GM18508 (cell line): ENCODE results near the gene SKIC8.

Experiments
- ATAC-seq: cut with Tn5 transposase; IDR thresholded peaks from one replicate; pipeline ENCODE4 v1.9.1; 2021; ENCODE audit warnings: moderate number of reproducible peaks; ENCODE audit not compliant: insufficient read depth, unreplicated experiment

The SKIC8 gene

DNA sequence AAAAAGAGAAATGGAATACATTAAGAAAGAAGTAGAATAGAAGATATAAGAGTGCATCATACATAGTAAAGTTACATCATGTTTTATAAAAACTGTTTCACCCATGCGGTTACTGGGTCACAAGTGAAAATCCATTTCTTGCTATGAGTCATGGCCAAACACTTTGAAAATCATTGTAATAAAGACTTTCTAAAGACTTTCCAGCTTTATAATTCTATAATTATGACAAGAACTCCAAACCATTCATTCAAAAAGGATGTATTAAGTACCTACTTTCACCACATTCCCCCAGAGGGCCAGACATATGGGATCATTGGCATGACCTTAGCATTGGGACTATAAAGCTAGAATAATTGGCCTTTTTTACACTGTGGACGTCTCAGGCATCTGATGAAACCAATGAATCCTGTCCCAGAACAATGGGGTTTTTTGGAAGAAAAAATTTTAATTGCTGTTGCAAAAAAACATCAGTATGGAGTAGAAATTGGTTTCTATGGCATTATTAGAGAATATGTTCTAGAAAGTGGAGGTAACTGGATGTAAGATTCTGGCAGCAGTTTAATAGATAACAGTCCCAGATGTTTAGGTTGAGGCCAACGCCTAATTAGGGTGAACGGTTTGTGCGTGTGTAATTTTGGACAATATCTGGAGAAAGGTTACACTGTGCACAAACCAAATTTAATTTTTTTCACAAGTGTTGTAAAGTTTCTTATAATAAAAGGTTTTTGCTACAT, 3.3 kb upstream of the SKIC8 start:
- ATAC-seq: no peak

- no peak for ATAC-seq
Observed at GRCh38 chr15:78301828-78302227, 2.4 kb upstream of the SKIC8 start.

DNA sequence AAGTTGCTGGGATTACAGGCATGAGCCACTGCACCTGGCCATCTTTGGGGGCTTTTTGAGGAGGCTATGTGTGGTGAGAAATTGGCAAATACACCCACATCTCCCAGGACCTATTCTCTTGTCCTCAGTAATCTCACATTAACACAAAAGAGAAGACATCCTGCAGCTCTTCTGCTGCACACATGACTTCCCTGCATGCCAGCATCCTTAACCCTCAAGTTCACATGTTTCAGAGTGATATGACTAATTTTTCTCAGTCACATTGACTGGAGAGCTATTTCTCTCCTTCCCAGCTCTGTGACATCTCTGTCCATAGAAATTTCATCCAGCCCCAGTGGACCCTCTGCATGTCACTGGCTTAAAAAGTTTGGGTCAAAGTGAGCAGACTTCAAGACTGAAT, 1.9 kb upstream of the SKIC8 start:
- no peak for ATAC-seq

DNA sequence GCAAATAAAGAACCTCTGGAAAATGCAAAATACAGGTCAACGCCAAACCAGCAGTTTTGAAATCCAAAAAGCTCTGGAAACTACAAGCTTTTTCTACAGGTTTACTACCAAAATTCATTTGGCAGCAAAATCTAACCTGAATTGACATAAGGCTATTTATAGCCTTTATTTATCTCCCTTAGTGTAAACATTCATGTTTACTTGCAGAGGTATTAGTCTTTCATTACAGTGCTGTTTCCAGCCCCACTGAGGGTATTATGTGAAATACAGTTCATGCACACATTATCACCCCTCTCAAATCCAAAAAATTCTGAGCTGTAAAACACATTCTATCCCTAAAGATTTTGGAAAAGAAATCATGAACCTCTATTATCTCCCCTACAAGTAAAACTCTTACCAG, 7.2 kb downstream of the SKIC8 start:
- ATAC-seq: no peak

GRCh38 chr15:78291698-78292097, 7.7 kb downstream of the SKIC8 start:
- ATAC-seq: no peak

- ATAC-seq: no peak
Observed at GRCh38 chr15:78291052-78291451, 8.4 kb downstream of the SKIC8 start.

- ATAC-seq: no peak
Observed at GRCh38 chr15:78290222-78290621, 9.2 kb downstream of the SKIC8 start.

GRCh38 chr15:78284758-78285157, 14.7 kb downstream of the SKIC8 start:
- ATAC-seq: no peak

GRCh38 chr15:78282324-78282723, 17.1 kb downstream of the SKIC8 start:
- no peak for ATAC-seq

DNA sequence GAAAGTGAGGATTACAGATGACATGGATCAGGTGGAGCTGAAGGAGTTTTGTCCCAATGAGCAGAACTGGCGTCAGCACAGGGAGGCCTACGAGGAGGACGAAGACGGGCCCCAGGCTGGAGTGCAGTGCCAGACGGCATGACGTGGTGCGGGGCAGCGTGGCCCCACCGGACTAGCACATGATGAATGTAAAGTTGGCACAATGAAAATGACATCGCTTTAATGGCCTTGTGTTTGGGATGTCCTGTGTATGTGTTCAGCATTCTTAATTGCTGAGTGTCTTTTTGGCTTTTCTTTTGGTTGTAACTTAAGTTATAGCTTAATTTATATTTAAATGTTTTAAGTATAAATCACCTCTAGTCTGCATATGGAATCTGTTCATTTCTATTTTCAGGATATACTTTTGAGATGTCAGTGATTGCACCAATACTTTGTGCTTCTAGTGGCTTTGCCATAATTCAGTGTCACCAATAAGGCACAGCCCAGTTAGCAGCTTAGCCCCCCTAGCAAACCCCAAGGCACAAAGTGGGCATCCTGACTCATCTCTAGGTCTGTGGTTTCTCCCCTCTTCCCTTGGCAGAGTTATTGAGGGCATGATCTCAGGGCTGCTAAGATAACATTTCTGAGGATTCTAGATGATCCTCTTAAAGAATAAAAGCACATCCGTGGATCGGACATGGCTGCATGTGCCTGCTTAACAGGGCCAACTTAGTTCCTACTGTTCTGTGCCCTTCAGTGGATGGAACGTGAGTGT, 18.9 kb downstream of the SKIC8 start:
- no peak for ATAC-seq

- ATAC-seq: no peak
Observed at GRCh38 chr15:78276064-78276943, 23.1 kb downstream of the SKIC8 start.

DNA sequence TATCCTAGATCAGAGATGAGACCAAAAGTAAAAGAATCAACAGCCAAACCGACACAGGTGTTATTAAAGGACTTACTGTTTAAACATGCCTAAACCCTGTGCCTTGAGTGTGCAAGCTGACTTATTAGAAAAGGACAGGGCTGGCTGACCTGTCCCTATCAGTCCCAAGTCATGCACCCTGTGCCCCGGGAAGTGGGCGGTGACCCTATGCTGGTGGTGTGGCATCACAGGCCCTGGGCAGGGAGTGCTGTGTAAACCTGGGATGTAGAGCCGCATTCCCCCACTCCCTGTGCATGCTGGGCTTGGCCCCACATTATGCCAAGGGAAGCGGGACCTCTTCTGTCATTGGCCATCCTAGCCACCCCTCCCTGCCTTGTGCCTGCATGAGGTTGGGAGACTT, 24.4 kb downstream of the SKIC8 start:
- no peak for ATAC-seq

DNA sequence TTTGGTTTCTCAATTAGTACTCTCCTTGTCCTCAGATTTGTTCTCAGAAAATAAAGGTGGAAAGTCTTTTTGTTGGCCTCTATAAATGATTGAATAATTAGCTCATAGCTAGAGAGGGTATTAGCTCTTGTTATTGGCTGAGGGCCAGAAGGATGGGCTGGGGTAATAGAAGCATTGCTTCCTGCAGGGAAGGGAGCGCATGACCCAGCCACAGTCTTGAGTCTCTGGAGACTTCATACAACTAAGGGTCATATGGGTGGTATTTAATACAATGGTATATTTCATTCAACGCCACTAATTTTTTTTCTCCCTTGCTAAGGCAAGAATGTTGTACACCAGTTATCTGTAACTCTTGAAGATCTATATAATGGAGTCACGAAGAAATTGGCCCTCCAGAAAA, 26.6 kb downstream of the SKIC8 start:
- ATAC-seq: no peak

DNA sequence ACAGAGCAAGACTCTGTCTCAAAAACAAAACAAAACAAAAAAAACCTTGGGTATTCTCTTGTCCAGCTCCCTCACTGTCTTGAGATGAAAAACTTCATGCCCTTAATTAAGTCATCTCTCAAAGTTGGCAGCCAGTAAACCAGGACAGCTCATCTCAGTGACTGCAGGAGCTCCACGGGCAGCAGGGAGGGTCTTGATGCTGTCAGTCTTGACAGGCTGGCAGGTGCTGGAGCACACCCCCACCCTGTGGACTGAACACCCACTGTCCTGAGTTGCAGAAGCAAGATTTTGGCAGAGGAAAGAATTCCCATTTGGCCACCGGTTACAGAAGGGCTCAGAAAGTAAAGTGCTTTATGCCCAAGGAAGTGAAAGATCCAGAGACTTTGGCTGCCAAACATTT, 27.1 kb downstream of the SKIC8 start:
- ATAC-seq: no peak

- no peak for ATAC-seq
Observed at GRCh38 chr15:78266806-78267205, 32.6 kb downstream of the SKIC8 start.

- ATAC-seq: no peak
Observed at GRCh38 chr15:78266229-78266628, 33.2 kb downstream of the SKIC8 start.

GRCh38 chr15:78265752-78266224, 33.6 kb downstream of the SKIC8 start:
- ATAC-seq: no peak

DNA sequence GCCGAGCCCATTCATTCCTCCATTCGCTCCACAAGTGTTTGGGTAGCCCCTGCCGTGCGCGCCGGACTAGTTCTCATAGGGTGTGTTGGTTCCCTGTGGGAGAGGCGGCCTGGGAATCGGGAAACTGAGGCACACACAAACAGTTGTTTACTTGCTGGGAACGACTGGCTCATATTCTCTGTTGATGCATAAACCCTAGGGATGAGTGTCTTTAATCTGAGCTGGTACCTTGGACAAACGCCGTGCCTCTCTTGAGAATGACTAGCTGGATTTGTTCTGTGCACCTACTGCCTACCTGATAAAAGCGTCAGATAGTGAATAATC, 34.3 kb downstream of the SKIC8 start:
- ATAC-seq: no peak

- ATAC-seq: no peak
Observed at GRCh38 chr15:78264304-78265136, 34.9 kb downstream of the SKIC8 start, which contains the start of gene DNAJA4. Gene DNAJA4, plus strand, starts transcription at chr15:78264562. Its CDS starts 202 bp downstream, at chr15:78264764.

DNA sequence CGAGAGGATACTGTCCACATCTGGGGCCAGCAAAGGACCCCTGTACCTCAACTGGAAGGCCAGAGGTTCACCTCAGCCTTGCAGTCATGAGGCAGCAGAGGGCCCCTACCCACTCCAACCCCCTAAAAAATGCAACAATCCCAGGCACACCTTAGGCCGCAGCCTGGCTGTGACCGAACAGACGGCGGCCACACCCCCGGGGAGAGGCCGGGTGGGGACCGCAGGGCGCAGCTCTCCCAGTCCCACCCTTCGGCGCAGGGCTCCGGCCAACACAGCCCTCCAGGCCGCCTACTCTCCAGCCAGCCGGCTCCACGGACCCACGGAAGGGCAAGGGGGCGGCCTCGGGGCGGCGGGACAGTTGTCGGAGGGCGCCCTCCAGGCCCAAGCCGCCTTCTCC, 35.5 kb downstream of the SKIC8 start:
- no peak for ATAC-seq
